Measurements from ENCODE around the gene TMEM109.
A peak's percentile ranks its signal among the peaks of the same experiment; 100 is the strongest.

Gene TMEM109

GRCh38 chr11:60953781-60954180 lies 39.8 kb downstream of the TMEM109 start:
- ChIA-PET CTCF (no interaction called here), POLR2A (ENCODE audit: low non-redundant PET) (no interaction called here)
- no peak for DNase-seq (ENCODE audit: low spot score)
- no peak overlapping the region for H3K27ac ChIP-seq
- TF ChIP-seq, protein P1, sequence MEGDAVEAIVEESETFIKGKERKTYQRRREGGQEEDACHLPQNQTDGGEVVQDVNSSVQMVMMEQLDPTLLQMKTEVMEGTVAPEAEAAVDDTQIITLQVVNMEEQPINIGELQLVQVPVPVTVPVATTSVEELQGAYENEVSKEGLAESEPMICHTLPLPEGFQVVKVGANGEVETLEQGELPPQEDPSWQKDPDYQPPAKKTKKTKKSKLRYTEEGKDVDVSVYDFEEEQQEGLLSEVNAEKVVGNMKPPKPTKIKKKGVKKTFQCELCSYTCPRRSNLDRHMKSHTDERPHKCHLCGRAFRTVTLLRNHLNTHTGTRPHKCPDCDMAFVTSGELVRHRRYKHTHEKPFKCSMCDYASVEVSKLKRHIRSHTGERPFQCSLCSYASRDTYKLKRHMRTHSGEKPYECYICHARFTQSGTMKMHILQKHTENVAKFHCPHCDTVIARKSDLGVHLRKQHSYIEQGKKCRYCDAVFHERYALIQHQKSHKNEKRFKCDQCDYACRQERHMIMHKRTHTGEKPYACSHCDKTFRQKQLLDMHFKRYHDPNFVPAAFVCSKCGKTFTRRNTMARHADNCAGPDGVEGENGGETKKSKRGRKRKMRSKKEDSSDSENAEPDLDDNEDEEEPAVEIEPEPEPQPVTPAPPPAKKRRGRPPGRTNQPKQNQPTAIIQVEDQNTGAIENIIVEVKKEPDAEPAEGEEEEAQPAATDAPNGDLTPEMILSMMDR (conservative IDR thresholded peaks at IDR 0.05; ENCODE audit: low read depth): no peak

DNA sequence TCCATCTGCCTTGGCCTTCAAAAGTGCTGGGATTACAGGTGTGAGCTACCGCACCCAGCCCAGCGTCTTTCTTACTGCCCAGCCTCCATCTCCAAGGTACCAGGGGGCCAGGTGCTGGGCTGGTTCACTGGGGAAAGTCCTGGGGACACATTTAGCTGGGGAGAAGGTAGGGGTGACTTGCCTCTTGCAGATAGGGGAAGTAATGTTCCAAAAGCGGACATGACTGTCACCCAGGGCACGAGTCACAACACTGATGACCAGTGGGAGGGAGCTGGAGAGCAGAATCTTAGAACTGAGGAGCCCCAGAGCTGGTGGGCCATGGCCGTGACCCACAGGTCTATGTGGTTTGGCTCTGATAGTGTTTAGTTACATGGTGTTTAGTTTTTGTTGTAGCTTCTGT lies 40.5 kb downstream of the TMEM109 start:
- POLR2A ChIA-PET (ENCODE audit: low non-redundant PET): no interaction called here
- TF ChIP-seq, protein P1 (conservative IDR thresholded peaks at IDR 0.05; ENCODE audit: low read depth): no peak
- DNase-seq (ENCODE audit: low spot score): no peak
- CTCF ChIA-PET: no interaction called here
- H3K27ac ChIP-seq: no peak overlapping the region

GRCh38 chr11:60955571-60955970 lies 41.6 kb downstream of the TMEM109 start:
- ChIA-PET POLR2A (ENCODE audit: low non-redundant PET) (no interaction called here), CTCF (no interaction called here)
- no peak for DNase-seq (ENCODE audit: low spot score)
- TF ChIP-seq, protein P1 (conservative IDR thresholded peaks at IDR 0.05; ENCODE audit: low read depth): no peak
- no peak overlapping the region for H3K27ac ChIP-seq

DNA sequence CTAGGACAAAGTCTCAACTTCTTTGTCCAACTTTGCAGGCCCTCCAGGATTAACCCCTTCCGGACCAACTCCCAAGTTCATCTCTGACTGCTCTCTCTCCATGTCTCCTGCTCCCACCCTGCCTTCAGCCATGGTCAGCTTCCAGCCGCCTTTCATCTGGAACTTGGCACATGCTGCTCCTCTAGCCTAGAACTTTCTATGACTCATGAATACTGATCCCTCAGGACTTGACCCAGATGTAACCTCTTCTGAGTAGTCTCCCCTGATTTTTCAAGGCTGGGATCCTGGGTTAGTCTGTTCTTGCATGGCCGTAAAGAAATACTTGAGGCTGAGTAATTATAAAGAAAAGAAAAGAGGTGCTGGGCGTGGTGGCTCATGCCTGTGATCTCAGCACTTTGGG lies 43.2 kb downstream of the TMEM109 start:
- TF ChIP-seq, protein P1 (conservative IDR thresholded peaks at IDR 0.05; ENCODE audit: low read depth): no peak
- CTCF ChIA-PET: no interaction called here

DNA sequence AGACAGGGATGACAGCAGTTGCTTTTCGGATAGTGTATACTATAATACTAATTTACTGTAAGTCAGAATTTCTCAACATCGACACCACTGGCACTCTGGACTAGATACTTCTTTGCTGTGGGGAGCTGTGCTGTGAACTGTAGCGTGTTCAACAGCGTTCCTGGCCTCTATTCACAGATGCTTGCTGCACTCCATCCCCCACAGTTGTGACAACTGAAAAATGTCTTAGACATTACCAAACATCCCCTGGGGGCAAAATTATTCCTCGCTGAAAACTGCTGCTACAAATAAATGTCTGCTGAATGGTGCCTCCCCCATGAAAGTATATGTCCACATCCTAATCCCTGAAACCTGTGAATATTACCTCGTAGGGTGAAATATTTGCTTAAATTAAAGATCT lies 45.5 kb downstream of the TMEM109 start:
- DNase-seq (ENCODE audit: low spot score): no peak
- CTCF ChIA-PET: no interaction called here
- TF ChIP-seq, protein P1 (conservative IDR thresholded peaks at IDR 0.05; ENCODE audit: low read depth): no peak
- POLR2A ChIA-PET (ENCODE audit: low non-redundant PET): no interaction called here
- H3K27ac ChIP-seq: no peak overlapping the region

More for the DNA sequence above, 43.2 kb downstream of the TMEM109 start:
- POLR2A ChIA-PET (ENCODE audit: low non-redundant PET): no interaction called here
- peak; percentile 44 for DNase-seq (ENCODE audit: low spot score)
- no peak overlapping the region for H3K27ac ChIP-seq

GRCh38 chr11:60960405-60960804 lies 46.4 kb downstream of the TMEM109 start:
- ChIA-PET POLR2A (ENCODE audit: low non-redundant PET) (no interaction called here), CTCF (no interaction called here)
- DNase-seq (ENCODE audit: low spot score): no peak
- no peak overlapping the region for H3K27ac ChIP-seq
- TF ChIP-seq, protein P1 (conservative IDR thresholded peaks at IDR 0.05; ENCODE audit: low read depth): no peak

DNA sequence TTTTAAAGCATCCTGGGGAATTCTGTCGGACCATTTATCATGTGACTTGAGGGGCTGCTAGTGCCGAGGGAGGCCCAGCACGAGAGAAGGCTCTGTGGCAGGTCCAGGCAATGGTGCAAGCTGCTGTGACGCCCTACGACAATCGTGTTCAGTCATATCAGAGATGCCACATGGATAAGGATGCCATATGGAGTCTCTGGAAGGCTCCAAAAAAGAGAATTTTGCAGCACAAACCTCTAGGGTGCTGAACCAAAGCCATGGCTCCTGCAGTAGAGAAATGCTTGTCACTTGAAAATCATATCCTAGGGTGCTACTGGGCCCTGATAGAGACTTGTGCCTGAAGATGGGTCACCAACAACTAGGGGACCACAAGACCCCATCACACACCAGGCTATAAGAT lies 50.8 kb downstream of the TMEM109 start:
- ChIA-PET POLR2A (ENCODE audit: low non-redundant PET) (no interaction called here), CTCF (no interaction called here)
- no peak for DNase-seq (ENCODE audit: low spot score)
- TF ChIP-seq, protein P1 (conservative IDR thresholded peaks at IDR 0.05; ENCODE audit: low read depth): no peak
- no peak overlapping the region for H3K27ac ChIP-seq

Data from RWPE1 (cell line).